Measurements from ENCODE around the gene ARHGAP42. TPM values are rescaled to one million over a fixed set of nuclear protein-coding genes. Genes with fewer than 3 reads are reported as not detected.

ARHGAP42 gene
- total and polyA plus RNA-seq, 2 of the 13 experiments (the other 11 are each of a cell fraction or from before 2014, with no cell fraction given) = 2.5 to 4.3 TPM

- no peak for FAIRE-seq
- ChIA-PET CTCF (ENCODE audit: low intra/inter-chr PET ratio, low total read pairs) (no interaction called here), POLR2A (no interaction called here)
- H4K20me1 ChIP-seq (ENCODE audit: insufficient read depth, low read length) = no peaks in the 10 kb centered on the region
- intact Hi-C loops (cut with micrococcal nuclease; ENCODE audit: unreplicated experiment) = no loop called here
- no peak overlapping the region for H2AFZ ChIP-seq (ENCODE audit: low read length)
- H3K9me3 ChIP-seq (ENCODE audit: low read length) = no peaks in the 10 kb centered on the region
- no peak overlapping the region for H3K27ac ChIP-seq (ENCODE audit: extremely low read length, insufficient read depth, low read length)
- in situ Hi-C loops (cut with HindIII; ENCODE audit: extremely low pct_ligation_motif_present, low pct_unique_long_range_greater_than_20kb) = no loop called here
- TF ChIP-seq MAX (IDR thresholded peaks at IDR 0.05) = no peak
- no peak for TF ChIP-seq HNF1A (IDR thresholded peaks at IDR 0.05; ENCODE audit: low read depth)
- TF ChIP-seq HNF1A (CRISPR knock-in tag; IDR thresholded peaks at IDR 0.05; ENCODE audit: borderline replicate concordance) = no peak
- no peak for TF ChIP-seq ZBTB26 (CRISPR knock-in tag; IDR thresholded peaks at IDR 0.05; ENCODE audit: borderline replicate concordance)
- no peaks in the 10 kb centered on the region; a peak in 1 of 5 replicates for H3K27me3 ChIP-seq (ENCODE audit: control insufficient read depth in 1 of 2, insufficient read depth in 2 of 2, low read length in 2 of 2)
- no TSS peak for BruUV-seq (replicated peaks)
- no peaks in the 10 kb centered on the region for H3K79me2 ChIP-seq (ENCODE audit: insufficient read depth, low read length)
- no peak overlapping the region for H3K4me2 ChIP-seq (ENCODE audit: low read depth, low read length)
- H3K4me1 ChIP-seq (ENCODE audit: insufficient read depth, low read length) = no peaks in the 10 kb centered on the region
- no peak for ATAC-seq
- no peak for DNase-seq (ENCODE audit: low spot score)
- H3K36me3 ChIP-seq (replicated peaks in 1 of 2; ENCODE audit: control insufficient read depth in 1 of 2, insufficient read depth in 2 of 2, low read length in 2 of 2) = no peaks in the 10 kb centered on the region
- 50% methylated on average over 1 of the region's 1 CpG for WGBS (ENCODE audit: low lambda C conversion rate)
- no peak overlapping the region for H3K4me3 ChIP-seq (replicated peaks in 1 of 3; ENCODE audit: insufficient read depth in 1 of 3, low read depth in 2 of 3, low read length in 3 of 3)
- H3K9ac ChIP-seq (ENCODE audit: insufficient read depth, low read depth, low read length) = no peak overlapping the region
Observed at GRCh38 chr11:100663583-100663982, 23.5 kb upstream of the ARHGAP42 start.

All from HepG2 (cell line).